ENCODE results near the gene ALG14. TPM values are rescaled to one million over a fixed set of nuclear protein-coding genes. Genes with fewer than 3 reads are reported as not detected.

Gene ALG14
- total RNA-seq, 1 donor from 2014 or later = 0.92 TPM

DNA sequence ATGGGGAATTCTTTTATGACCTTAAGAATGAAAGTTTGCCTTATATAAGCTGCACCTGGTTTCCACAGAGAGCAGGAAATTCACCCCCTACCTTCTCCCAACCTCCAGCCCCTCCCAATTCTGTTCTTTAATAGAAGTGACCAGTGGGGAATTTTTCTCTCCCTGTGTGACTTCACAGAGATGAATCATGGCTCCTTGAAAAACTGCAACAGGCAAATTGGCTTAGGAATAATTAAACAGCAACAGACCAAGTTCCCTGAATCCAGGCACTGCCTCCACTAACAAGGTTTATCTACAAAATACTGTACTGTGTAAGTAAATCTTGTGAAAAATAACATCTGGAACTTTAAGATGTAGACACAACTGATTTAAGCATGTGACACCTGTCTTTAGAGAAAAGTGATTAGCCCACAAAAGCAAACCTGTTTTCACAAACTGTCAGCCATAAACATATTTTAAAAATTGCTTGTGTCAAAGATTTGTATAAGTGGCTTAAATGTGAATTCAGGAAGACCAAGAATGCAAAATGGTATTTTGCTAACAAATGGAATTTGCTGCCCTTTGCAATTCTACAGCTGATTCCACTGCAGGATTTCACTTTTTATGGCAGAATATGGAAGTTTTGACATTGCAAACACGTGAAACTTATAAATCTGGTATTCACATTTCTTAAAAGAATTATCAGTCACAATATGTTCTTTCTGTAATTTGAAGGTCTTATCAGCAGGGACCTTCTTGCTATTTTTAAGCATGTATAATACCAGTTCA lies 54.0 kb downstream of the ALG14 start:
- TF ChIP-seq, protein P1, sequence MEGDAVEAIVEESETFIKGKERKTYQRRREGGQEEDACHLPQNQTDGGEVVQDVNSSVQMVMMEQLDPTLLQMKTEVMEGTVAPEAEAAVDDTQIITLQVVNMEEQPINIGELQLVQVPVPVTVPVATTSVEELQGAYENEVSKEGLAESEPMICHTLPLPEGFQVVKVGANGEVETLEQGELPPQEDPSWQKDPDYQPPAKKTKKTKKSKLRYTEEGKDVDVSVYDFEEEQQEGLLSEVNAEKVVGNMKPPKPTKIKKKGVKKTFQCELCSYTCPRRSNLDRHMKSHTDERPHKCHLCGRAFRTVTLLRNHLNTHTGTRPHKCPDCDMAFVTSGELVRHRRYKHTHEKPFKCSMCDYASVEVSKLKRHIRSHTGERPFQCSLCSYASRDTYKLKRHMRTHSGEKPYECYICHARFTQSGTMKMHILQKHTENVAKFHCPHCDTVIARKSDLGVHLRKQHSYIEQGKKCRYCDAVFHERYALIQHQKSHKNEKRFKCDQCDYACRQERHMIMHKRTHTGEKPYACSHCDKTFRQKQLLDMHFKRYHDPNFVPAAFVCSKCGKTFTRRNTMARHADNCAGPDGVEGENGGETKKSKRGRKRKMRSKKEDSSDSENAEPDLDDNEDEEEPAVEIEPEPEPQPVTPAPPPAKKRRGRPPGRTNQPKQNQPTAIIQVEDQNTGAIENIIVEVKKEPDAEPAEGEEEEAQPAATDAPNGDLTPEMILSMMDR (IDR thresholded peaks at IDR 0.05; ENCODE audit: insufficient read depth, low read length, poor library complexity, severe bottlenecking) = no peak
- DNase-seq (ENCODE audit: low read depth) = peak; percentile 61
- Histone ChIP-seq H3K4me3 (ENCODE audit: low read depth, low read length) (no peak overlapping the region), H3K36me3 (ENCODE audit: control insufficient read depth, insufficient read depth, low read length) (no peaks in the 10 kb centered on the region), H3K27me3 (ENCODE audit: control insufficient read depth, insufficient read depth, low read length) (no peaks in the 10 kb centered on the region)

DNA sequence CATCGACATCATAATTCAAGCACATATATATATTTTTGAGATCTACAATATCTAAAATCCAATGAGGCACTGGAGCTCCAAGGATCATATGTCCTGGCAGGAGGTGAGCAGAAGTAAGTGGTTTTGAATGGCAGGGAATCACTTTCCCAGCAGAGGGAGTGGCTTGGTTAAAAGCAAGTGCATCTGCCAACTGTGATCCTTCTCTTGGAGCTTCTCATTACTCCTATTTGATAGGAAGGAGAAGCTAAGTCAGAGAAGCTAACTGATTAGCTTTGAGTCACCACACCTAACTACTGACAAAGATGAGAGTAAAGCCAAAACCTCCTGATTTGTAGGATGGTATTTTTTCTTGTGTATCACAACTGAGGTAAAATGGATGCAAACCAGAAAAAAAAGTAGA lies 55.0 kb downstream of the ALG14 start:
- Histone ChIP-seq H3K27me3 (ENCODE audit: control insufficient read depth, insufficient read depth, low read length) (no peaks in the 10 kb centered on the region), H3K36me3 (ENCODE audit: control insufficient read depth, insufficient read depth, low read length) (no peaks in the 10 kb centered on the region), H3K4me3 (ENCODE audit: low read depth, low read length) (no peak overlapping the region)
- DNase-seq (ENCODE audit: low read depth) = no peak
- TF ChIP-seq, protein P1 (IDR thresholded peaks at IDR 0.05; ENCODE audit: insufficient read depth, low read length, poor library complexity, severe bottlenecking) = no peak

DNA sequence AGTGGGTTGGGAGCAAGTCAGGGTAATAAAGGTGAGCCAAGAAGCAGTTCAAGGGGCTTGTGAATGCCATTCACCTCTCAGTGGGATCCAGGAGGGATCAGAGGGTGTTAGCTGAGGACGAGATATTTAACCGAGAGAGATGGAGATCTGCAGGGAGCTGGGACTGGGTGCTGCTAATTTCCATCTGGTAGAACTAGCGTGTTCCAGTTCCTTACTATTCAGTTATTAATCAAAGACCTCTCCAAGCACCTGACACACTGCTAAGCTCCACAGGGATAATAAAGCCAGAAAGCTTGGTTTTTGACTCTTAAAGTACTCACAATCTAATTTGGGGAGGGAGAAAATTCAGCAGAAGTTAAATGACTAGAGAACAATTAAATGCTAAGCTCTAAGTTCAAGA lies 57.7 kb downstream of the ALG14 start:
- no peaks in the 10 kb centered on the region for H3K36me3 ChIP-seq (ENCODE audit: control insufficient read depth, insufficient read depth, low read length)
- H3K4me3 ChIP-seq (ENCODE audit: low read depth, low read length) = no peak overlapping the region
- no peaks in the 10 kb centered on the region for H3K27me3 ChIP-seq (ENCODE audit: control insufficient read depth, insufficient read depth, low read length)
- no peak for DNase-seq (ENCODE audit: low read depth)
- TF ChIP-seq, protein P1 (IDR thresholded peaks at IDR 0.05; ENCODE audit: insufficient read depth, low read length, poor library complexity, severe bottlenecking) = no peak

DNA sequence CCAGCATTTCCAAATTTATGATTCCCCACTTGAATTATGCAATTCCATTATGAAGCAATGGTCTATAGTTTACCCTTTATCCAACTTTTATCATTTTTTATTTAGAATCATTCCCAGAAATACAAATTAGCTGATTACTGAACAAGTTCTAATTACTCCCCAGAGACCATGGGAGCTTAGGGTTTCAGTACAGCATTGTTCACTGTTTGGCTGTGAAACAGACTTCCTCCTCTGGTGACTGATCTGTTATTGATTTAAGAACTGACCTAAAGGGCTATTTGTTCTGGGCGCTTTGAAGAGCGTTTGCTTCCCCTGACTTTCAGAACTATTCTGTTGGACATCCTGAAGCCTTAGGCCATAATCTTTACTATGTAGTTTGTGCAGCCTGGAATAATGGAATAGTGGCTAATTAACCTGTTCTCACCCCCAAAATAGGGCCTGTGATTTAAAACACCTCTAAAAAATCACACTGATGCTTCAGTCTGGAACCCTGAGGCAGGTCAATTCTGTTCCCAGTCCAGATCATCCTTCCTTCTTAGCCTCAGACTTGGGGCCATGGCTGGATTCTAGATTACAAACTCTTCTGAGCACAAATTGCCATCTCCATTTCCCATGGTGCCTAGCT lies 58.7 kb downstream of the ALG14 start:
- H3K27me3 ChIP-seq (ENCODE audit: control insufficient read depth, insufficient read depth, low read length) = no peaks in the 10 kb centered on the region

DNA sequence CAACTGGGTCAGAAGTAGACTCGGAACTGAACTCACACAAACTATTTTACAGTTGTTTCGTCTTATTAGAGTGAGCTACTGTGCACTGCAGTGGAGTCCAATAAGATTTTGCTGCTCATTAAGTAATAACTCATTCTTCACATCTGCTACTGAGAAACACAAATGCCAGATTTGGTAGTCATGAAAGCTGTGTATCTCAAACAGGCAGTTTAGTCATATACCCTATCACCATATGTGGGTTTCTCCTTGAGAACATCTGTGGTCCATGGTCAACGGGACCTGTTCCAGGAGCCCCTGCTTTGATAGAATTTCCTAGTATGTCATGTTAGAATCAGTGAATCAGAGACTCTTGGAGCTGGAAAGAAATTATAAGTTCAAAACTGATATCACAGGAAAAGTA lies 60.4 kb downstream of the ALG14 start:
- TF ChIP-seq, protein P1 (IDR thresholded peaks at IDR 0.05; ENCODE audit: insufficient read depth, low read length, poor library complexity, severe bottlenecking) = no peak
- DNase-seq (ENCODE audit: low read depth) = no peak
- Histone ChIP-seq H3K36me3 (ENCODE audit: control insufficient read depth, insufficient read depth, low read length) (no peaks in the 10 kb centered on the region), H3K27me3 (ENCODE audit: control insufficient read depth, insufficient read depth, low read length) (no peaks in the 10 kb centered on the region), H3K4me3 (ENCODE audit: low read depth, low read length) (no peak overlapping the region)

More for the DNA sequence above, 58.7 kb downstream of the ALG14 start:
- DNase-seq (ENCODE audit: low read depth) = no peak
- Histone ChIP-seq H3K36me3 (ENCODE audit: control insufficient read depth, insufficient read depth, low read length) (no peaks in the 10 kb centered on the region), H3K4me3 (ENCODE audit: low read depth, low read length) (no peak overlapping the region)
- TF ChIP-seq, protein P1 (IDR thresholded peaks at IDR 0.05; ENCODE audit: insufficient read depth, low read length, poor library complexity, severe bottlenecking) = no peak

Data from kidney epithelial cell (primary cell).